HG03442 (cell line): ENCODE measurements around the gene MAGEB6B.
"Not testable (repeated sequence)": the region's sequence is repeated elsewhere in the genome, so short reads cannot be mapped to it uniquely, and the experiment has no call there.

Experiments used
- ATAC-seq: cut with Tn5 transposase; IDR thresholded peaks from one replicate; pipeline ENCODE4 v1.9.1; 2021; ENCODE audit warnings: mild to moderate bottlenecking, moderate library complexity; ENCODE audit not compliant: unreplicated experiment

Gene MAGEB6B

GRCh38 chrX:26160301-26160700 is at the start of gene MAGEB6B:
TSS of gene MAGEB6B (plus strand) at chrX:26160601. CDS start at chrX:26160601, 0 bp downstream.
- ATAC-seq, result no peak

GRCh38 chrX:26138274-26138673 is 22.1 kb upstream of the MAGEB6B start, which contains the start of gene MAGEB18:
TSS of gene MAGEB18 (plus strand) at chrX:26138343. CDS start at chrX:26138986, 643 bp downstream.
- ATAC-seq, result no peak

GRCh38 chrX:26146024-26146423 is 14.4 kb upstream of the MAGEB6B start:
- no peak for ATAC-seq

- no peak for ATAC-seq
These were observed 31.8 kb downstream of the MAGEB6B start, which contains the start of gene MAGEB6 for GRCh38 chrX:26192204-26192603. TSS of gene MAGEB6 (plus strand) at chrX:26192440. CDS start at chrX:26193847, 1,407 bp downstream.

GRCh38 chrX:26203561-26203960 is 43.2 kb downstream of the MAGEB6B start:
- ATAC-seq, result no peak

- not testable (repeated sequence) for ATAC-seq
These were observed 44.3 kb downstream of the MAGEB6B start for GRCh38 chrX:26204717-26205116.

GRCh38 chrX:26208012-26208411 is 47.6 kb downstream of the MAGEB6B start:
- ATAC-seq, result no peak
